HG02678 (cell line): Measurements from ENCODE around the gene TFAP2B.
A peak's percentile ranks its signal among the peaks of the same experiment; 100 is the strongest.

Source experiments
- ATAC-seq: cut with Tn5 transposase; IDR thresholded peaks from one replicate; pipeline ENCODE4 v1.9.1; 2021; ENCODE audit warnings: mild to moderate bottlenecking, moderate library complexity; ENCODE audit not compliant: unreplicated experiment

Gene TFAP2B

GRCh38 chr6:50818673-50819072, at the start of gene TFAP2B:
TFAP2B (plus strand) TSS chr6:50818871; CDS start chr6:50818892, 21 bp downstream.
- no peak for ATAC-seq

- no peak for ATAC-seq
These were observed 40.0 kb upstream of the TFAP2B start for GRCh38 chr6:50778696-50779095.

- ATAC-seq, result no peak
These were observed 38.3 kb upstream of the TFAP2B start for GRCh38 chr6:50780382-50780781.

GRCh38 chr6:50785921-50786320, 32.8 kb upstream of the TFAP2B start:
- ATAC-seq, result no peak

- ATAC-seq, result peak; percentile 68
These were observed 26.7 kb upstream of the TFAP2B start for GRCh38 chr6:50791900-50792508.

- no peak for ATAC-seq
These were observed 25.9 kb upstream of the TFAP2B start for GRCh38 chr6:50792771-50793170.

- ATAC-seq, result no peak
These were observed 23.1 kb upstream of the TFAP2B start for GRCh38 chr6:50795574-50795973.

- ATAC-seq, result no peak
These were observed 14.4 kb upstream of the TFAP2B start for GRCh38 chr6:50804283-50804682.

- ATAC-seq, result no peak
These were observed 11.6 kb upstream of the TFAP2B start for GRCh38 chr6:50807035-50807434.

- ATAC-seq, result peak; percentile 46
These were observed 3.1 kb upstream of the TFAP2B start for GRCh38 chr6:50815436-50816114.

- peak; percentile 78 for ATAC-seq
These were observed 2.5 kb upstream of the TFAP2B start for GRCh38 chr6:50816115-50816675.

- no peak for ATAC-seq
These were observed 1.6 kb upstream of the TFAP2B start for GRCh38 chr6:50816947-50817645.

GRCh38 chr6:50817646-50817950, 1.1 kb upstream of the TFAP2B start:
- ATAC-seq, result no peak

- ATAC-seq, result no peak
These were observed 651 bp upstream of the TFAP2B start for GRCh38 chr6:50818020-50818419.

- ATAC-seq, result no peak
These were observed 814 bp downstream of the TFAP2B start for GRCh38 chr6:50819466-50819903.

GRCh38 chr6:50819904-50820868, 1.5 kb downstream of the TFAP2B start:
- ATAC-seq, result no peak

- ATAC-seq, result no peak
These were observed 2.2 kb downstream of the TFAP2B start for GRCh38 chr6:50820869-50821264.

- no peak for ATAC-seq
These were observed 2.9 kb downstream of the TFAP2B start for GRCh38 chr6:50821441-50822077.

- no peak for ATAC-seq
These were observed 3.4 kb downstream of the TFAP2B start for GRCh38 chr6:50822078-50822476.
